Common myeloid progenitor, CD34-positive (primary cell): ENCODE data around the gene TMEM233.

Experiments
- CTCF ChIA-PET: fragments of 350-600 bp; sonication (Branson Sonifier 250); formaldehyde crosslinking; loops from one replicate; lab custom pipeline; 2021; ENCODE audit warnings: antibody characterized with exemption; lab: Charles Lee
- POLR2A ChIA-PET: fragments of 350-600 bp; sonication (Branson Sonifier 250); formaldehyde crosslinking; loops from one replicate; lab custom pipeline; 2021; ENCODE audit warnings: antibody characterized with exemption; lab: Charles Lee
- DNase-seq, 3 donors: peaks; one replicate each; pipeline versions ENCODE4 v3.0.0 to v3.0.0-alpha.2; 2013
- H3K27ac ChIP-seq, 2 experiments: 1 replicate in 1 of 2; 2 replicates in 1 of 2; pipeline ENCODE4 v1.7.0; 2013; ENCODE audit warnings: inconsistent platforms in 2 of 2, low read length in 2 of 2, mild to moderate bottlenecking in 2 of 2, low read depth in 1 of 2, moderate library complexity in 1 of 2; ENCODE audit not compliant: severe bottlenecking in 2 of 2, insufficient read depth in 1 of 2, poor library complexity in 1 of 2
- H3K27me3 ChIP-seq, 5 experiments: replicated peaks in 2 of 5; 1 replicate in 3 of 5; 2 replicates in 2 of 5; pipeline versions ENCODE4 v1.6.1 to v1.7.0; 2013; ENCODE audit warnings: low read length in 4 of 5, mild to moderate bottlenecking in 2 of 5, moderate library complexity in 2 of 5, inconsistent platforms in 1 of 5; ENCODE audit not compliant: insufficient read depth in 5 of 5, control insufficient read depth in 4 of 5
- H3K36me3 ChIP-seq, 4 experiments: 1 replicate in 2 of 4; 2 replicates in 2 of 4; pipeline versions ENCODE4 v1.6.1 to v1.7.0; 2013; ENCODE audit warnings: low read length in 3 of 4, control low read depth in 1 of 4, mild to moderate bottlenecking in 1 of 4; ENCODE audit not compliant: control insufficient read depth in 4 of 4, insufficient read depth in 4 of 4
- H3K4me1 ChIP-seq, 4 experiments: 1 replicate in 3 of 4; 2 replicates in 1 of 4; pipeline versions ENCODE4 v1.6.1 to v1.7.1; 2013; ENCODE audit warnings: low read length in 3 of 4, mild to moderate bottlenecking in 3 of 4, control low read depth in 1 of 4, inconsistent platforms in 1 of 4, moderate library complexity in 1 of 4; ENCODE audit not compliant: control insufficient read depth in 4 of 4, insufficient read depth in 4 of 4; ENCODE audit errors: control extremely low read depth in 1 of 4
- H3K4me3 ChIP-seq, 7 experiments: 1 replicate in 4 of 7; 2 replicates in 3 of 7; pipeline versions ENCODE4 v1.5.1 to v1.7.0; 2013; ENCODE audit warnings: mild to moderate bottlenecking in 7 of 7, low read length in 6 of 7, moderate library complexity in 6 of 7, inconsistent platforms in 2 of 7, low read depth in 2 of 7, control low read depth in 1 of 7; ENCODE audit not compliant: insufficient read depth in 4 of 7, control insufficient read depth in 1 of 7; ENCODE audit errors: extremely low read depth in 1 of 7
- H3K9me3 ChIP-seq, 5 experiments: 1 replicate in 4 of 5; 2 replicates in 1 of 5; pipeline versions ENCODE4 v1.6.1 to v1.7.1; 2013; ENCODE audit warnings: low read length in 4 of 5, mild to moderate bottlenecking in 2 of 5, inconsistent platforms in 1 of 5, low read depth in 1 of 5, moderate library complexity in 1 of 5; ENCODE audit not compliant: control insufficient read depth in 4 of 5, insufficient read depth in 2 of 5; ENCODE audit errors: control extremely low read depth in 1 of 5
- WGBS: methylation state at CpG from one replicate; pipeline ENCODE4 v1.1.5; 2013; ENCODE audit not compliant: insufficient coverage; 5-methylcytosine and 5-hydroxymethylcytosine counted together

The TMEM233 gene

GRCh38 chr12:119631930-119632678, 38.5 kb downstream of the TMEM233 start:
- Histone ChIP-seq H3K27ac (no peak overlapping the region), H3K36me3 (no peaks in the 10 kb centered on the region), H3K9me3 (peaks cover 0 to 2% (median 0%) of the 10 kb centered on the region in 5 experiments), H3K4me3 (no peak overlapping the region), H3K4me1 (no peaks in the 10 kb centered on the region), H3K27me3 (peaks cover 0 to 10% (median 7%) of the 10 kb centered on the region in 5 experiments)
- ChIA-PET CTCF (no interaction called here), POLR2A (no interaction called here)
- no peak for DNase-seq
- WGBS: 91% methylated on average over 4 of the region's 4 CpGs

GRCh38 chr12:119634743-119635142, 41.2 kb downstream of the TMEM233 start:
- no CpG with 5 or more reads among the region's 6 CpGs for WGBS
- H3K27me3 ChIP-seq: peaks cover 2 to 16% (median 7%) of the 10 kb centered on the region in 5 experiments
- ChIA-PET CTCF (no interaction called here), POLR2A (no interaction called here)
- H3K4me3 ChIP-seq: no peak overlapping the region
- H3K36me3 ChIP-seq: no peaks in the 10 kb centered on the region
- DNase-seq: no peak
- peaks cover 0 to 2% (median 0%) of the 10 kb centered on the region in 5 experiments for H3K9me3 ChIP-seq
- no peak overlapping the region for H3K27ac ChIP-seq
- no peaks in the 10 kb centered on the region for H3K4me1 ChIP-seq

DNA sequence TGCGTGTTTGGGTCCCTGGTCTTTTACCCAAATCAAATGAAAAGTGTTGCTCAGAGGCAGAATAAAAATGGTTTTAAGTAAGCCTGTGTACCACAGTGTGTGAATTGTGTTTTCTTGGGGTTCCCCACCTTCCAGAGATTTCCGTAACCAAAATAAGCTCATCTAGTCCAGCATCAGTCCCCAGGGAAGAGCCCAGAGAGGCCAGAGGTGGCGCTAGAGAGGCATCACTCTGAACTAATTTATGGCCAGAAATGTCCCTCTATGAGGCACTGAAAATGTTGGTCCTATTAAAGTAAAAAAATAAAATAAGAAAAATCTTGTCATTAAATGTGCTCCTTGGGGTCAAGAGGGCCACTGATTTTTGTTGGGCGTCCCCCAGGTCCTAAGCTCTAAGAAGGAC, 49.4 kb downstream of the TMEM233 start:
- ChIA-PET CTCF (interaction anchor here (1.6 kb wide), 1 partner anchor 21 kb away, joined by 3 read pairs; no protein-coding TSS in a partner anchor), POLR2A (no interaction called here)
- peaks cover 0 to 2% (median 0%) of the 10 kb centered on the region in 5 experiments for H3K9me3 ChIP-seq
- H3K4me1 ChIP-seq: no peaks in the 10 kb centered on the region
- no peak for DNase-seq
- 100% methylated on average over 1 of the region's 4 CpGs for WGBS
- peaks cover 0 to 3% (median 0%) of the 10 kb centered on the region in 5 experiments for H3K27me3 ChIP-seq
- no peak overlapping the region for H3K27ac ChIP-seq
- H3K36me3 ChIP-seq: no peaks in the 10 kb centered on the region
- H3K4me3 ChIP-seq: no peak overlapping the region

DNA sequence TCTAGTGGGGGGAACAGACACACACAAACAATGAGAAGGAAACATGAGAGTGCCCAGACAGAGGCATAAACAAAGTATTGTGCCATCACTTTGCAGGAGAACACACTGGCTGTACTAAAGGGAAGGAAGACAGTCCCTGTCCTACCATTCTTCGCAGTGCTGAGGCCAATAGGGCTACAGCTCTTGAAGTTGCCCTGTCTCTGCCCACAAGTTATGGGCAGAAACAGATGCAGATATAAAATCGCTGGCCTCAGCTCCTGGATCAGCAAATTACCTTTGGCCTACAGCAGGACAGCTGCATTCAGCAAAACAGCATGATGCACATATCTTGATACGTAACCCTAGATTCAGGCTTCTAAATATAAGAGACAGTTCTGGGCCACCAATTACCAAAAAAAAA, 51.4 kb downstream of the TMEM233 start:
- no peaks in the 10 kb centered on the region for H3K27me3 ChIP-seq
- CTCF ChIA-PET: no interaction called here
- no peak overlapping the region for H3K27ac ChIP-seq
- 100% methylated on average over 1 of the region's 3 CpGs for WGBS
- no peaks in the 10 kb centered on the region for H3K4me1 ChIP-seq
- no peak overlapping the region for H3K4me3 ChIP-seq
- H3K9me3 ChIP-seq: peaks cover 0 to 2% (median 0%) of the 10 kb centered on the region in 5 experiments
- POLR2A ChIA-PET: no interaction called here
- no peaks in the 10 kb centered on the region for H3K36me3 ChIP-seq
- DNase-seq: no peak

GRCh38 chr12:119645535-119646059, 52.0 kb downstream of the TMEM233 start:
- 94% methylated on average over 6 of the region's 7 CpGs for WGBS

GRCh38 chr12:119649202-119649808, 55.7 kb downstream of the TMEM233 start:
- Histone ChIP-seq H3K36me3 (no peaks in the 10 kb centered on the region), H3K4me3 (no peak overlapping the region), H3K9me3 (peaks cover 1 to 16% (median 3%) of the 10 kb centered on the region in 5 experiments), H3K4me1 (no peaks in the 10 kb centered on the region), H3K27me3 (no peaks in the 10 kb centered on the region), H3K27ac (no peak overlapping the region)
- POLR2A ChIA-PET: no interaction called here
- no peak for DNase-seq
- WGBS: 83% methylated on average over 3 of the region's 4 CpGs
- CTCF ChIA-PET: interaction anchor here (1.1 to 1.5 kb wide), 2 partner anchors 13 to 15 kb away, joined by 4 to 5 read pairs; no protein-coding TSS in a partner anchor

More at GRCh38 chr12:119645535-119646059, 52.0 kb downstream of the TMEM233 start:
- Histone ChIP-seq H3K27me3 (no peaks in the 10 kb centered on the region), H3K9me3 (peaks cover 0 to 2% (median 0%) of the 10 kb centered on the region in 5 experiments), H3K36me3 (no peaks in the 10 kb centered on the region), H3K4me3 (no peak overlapping the region), H3K4me1 (no peaks in the 10 kb centered on the region), H3K27ac (no peak overlapping the region)
- ChIA-PET CTCF (no interaction called here), POLR2A (no interaction called here)
- no peak for DNase-seq

DNA sequence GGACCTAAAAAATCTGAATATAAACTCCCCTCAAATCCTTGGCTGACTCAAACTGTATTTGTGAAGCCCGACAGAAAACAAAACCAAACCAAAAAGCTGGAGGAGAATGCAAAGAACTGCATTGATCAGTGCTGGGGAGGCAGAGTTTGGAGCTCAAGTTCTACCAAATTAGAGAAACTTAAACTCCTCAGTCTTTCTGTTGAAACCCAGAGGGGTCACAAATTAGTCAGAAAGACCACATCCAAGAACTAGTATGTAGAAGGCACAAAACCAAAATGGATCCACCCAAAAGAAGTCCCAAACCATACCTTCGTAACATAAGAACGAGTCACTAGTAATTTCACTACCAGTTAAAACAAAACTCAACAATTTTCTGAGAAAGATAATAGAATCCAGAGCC, 59.1 kb downstream of the TMEM233 start:
- Histone ChIP-seq H3K27me3 (no peaks in the 10 kb centered on the region), H3K4me3 (no peak overlapping the region), H3K36me3 (no peaks in the 10 kb centered on the region), H3K9me3 (peaks cover 1 to 18% (median 6%) of the 10 kb centered on the region in 5 experiments), H3K27ac (no peak overlapping the region), H3K4me1 (no peaks in the 10 kb centered on the region)
- DNase-seq: no peak
- CTCF ChIA-PET: no interaction called here
- WGBS: 0% methylated on average over 1 of the region's 3 CpGs
- POLR2A ChIA-PET: no interaction called here
